Loucy (cell line): ENCODE measurements around the gene KCNMB2.

Experiments
- EZH2phosphoT487 ChIP-seq: fragments of 200-600 bp; IDR thresholded peaks from 2 replicates; pipeline ENCODE4 v1.6.1; 2018; ENCODE audit warnings: antibody characterized with exemption, mild to moderate bottlenecking, moderate library complexity, borderline replicate concordance
- TF ChIP-seq, protein P1 (sequence below): fragments of 200-600 bp; sonication (generic); conservative IDR thresholded peaks from 2 replicates; pipeline ENCODE4 v1.5.1; 2014; ENCODE audit warnings: mild to moderate bottlenecking, antibody characterized with exemption, low read length

DNA sequence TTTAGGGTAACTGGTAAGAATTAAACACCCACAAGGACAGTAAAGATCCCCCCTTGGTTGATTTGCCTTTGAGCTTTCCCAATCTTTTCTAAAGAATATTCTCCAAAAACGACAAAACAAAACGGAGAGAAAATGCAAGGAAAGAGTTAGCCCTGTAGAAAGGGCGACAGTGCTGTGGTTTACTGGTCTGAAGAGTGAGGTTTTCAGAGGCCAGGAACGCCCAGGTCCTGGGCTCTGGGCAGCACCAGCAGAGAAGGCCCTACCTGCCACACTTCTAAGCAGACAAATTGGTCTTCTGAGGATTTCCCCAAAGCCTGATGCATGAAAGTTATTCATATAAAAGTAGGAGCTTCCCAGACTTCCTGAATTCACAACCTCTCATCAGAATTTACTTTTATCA lies 119.3 kb downstream of the KCNMB2 start:
- TF ChIP-seq, protein P1, sequence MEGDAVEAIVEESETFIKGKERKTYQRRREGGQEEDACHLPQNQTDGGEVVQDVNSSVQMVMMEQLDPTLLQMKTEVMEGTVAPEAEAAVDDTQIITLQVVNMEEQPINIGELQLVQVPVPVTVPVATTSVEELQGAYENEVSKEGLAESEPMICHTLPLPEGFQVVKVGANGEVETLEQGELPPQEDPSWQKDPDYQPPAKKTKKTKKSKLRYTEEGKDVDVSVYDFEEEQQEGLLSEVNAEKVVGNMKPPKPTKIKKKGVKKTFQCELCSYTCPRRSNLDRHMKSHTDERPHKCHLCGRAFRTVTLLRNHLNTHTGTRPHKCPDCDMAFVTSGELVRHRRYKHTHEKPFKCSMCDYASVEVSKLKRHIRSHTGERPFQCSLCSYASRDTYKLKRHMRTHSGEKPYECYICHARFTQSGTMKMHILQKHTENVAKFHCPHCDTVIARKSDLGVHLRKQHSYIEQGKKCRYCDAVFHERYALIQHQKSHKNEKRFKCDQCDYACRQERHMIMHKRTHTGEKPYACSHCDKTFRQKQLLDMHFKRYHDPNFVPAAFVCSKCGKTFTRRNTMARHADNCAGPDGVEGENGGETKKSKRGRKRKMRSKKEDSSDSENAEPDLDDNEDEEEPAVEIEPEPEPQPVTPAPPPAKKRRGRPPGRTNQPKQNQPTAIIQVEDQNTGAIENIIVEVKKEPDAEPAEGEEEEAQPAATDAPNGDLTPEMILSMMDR = no peak
- no peak for TF ChIP-seq EZH2phosphoT487
